K562 (cell line): Measurements from ENCODE around the gene TBL1XR1. TPM values are rescaled to one million over a fixed set of nuclear protein-coding genes. Genes with fewer than 3 reads are reported as not detected.

Source experiments
- ATAC-seq: fragments of 200-7000 bp; cut with Tn5 transposase; 3 replicates; pipeline ENCODE4 v1.9.1; 2020; ENCODE audit warnings: moderate library complexity
- BruUV-seq: library from RNA; stranded (reverse); fragments of 400-500 nt; replicated peaks from 2 replicates; lab custom pipeline; 2021; lab: Mats Ljungman, UMichigan
- CTCF ChIA-PET: fragments of 300-600 bp; formaldehyde crosslinking; extraction: SDS; loops from one replicate; lab custom pipeline; 2021; ENCODE audit warnings: low intra/inter-chr PET ratio; lab: Yijun Ruan, JAX
- POLR2A ChIA-PET: fragments of 300-600, 350-650 bp; sonication (Branson Sonifier 250); formaldehyde crosslinking; extraction: SDS; loops from one replicate; lab custom pipeline; 2021; ENCODE audit warnings: antibody characterized with exemption, inconsistent platforms; lab: Yijun Ruan, JAX
- DNase-seq, 4 experiments: peaks; one replicate each; pipeline versions ENCODE4 v3.0.0 to v3.0.0-alpha.2; 2011 to 2018; ENCODE audit warnings: low spot score in 3 of 4, mixed read lengths in 3 of 4; ENCODE audit errors: extremely low read depth in 1 of 4
- FAIRE-seq: peaks from 2 replicates; lab custom pipeline; 2011; peaks lifted over from hg19 to GRCh38; lab: Jason Lieb, UNC
- H2AFZ ChIP-seq: 2 replicates; pipeline ENCODE4 v1.6.0; 2011; ENCODE audit warnings: low read depth, low read length, control low read depth, inconsistent platforms
- H3K27ac ChIP-seq: fragments of 200-600 bp; 3 replicates; pipeline ENCODE4 v1.8.0; 2011; ENCODE audit warnings: low read depth, mild to moderate bottlenecking, control low read depth, inconsistent platforms, low read length, moderate library complexity, mixed read lengths; ENCODE audit errors: extremely low read depth
- H3K27me3 ChIP-seq, 2 experiments: fragments of 300-600 bp in 1 of 2; 2 replicates in 1 of 2; 3 replicates in 1 of 2; pipeline versions ENCODE4 v1.6.0 to v1.8.0; 2011; ENCODE audit warnings: inconsistent platforms in 2 of 2, low read length in 2 of 2, mild to moderate bottlenecking in 1 of 2, mixed read lengths in 1 of 2, moderate library complexity in 1 of 2; ENCODE audit not compliant: control insufficient read depth in 2 of 2, insufficient read depth in 2 of 2
- H3K36me3 ChIP-seq: fragments of 300-600 bp; 3 replicates; pipeline ENCODE4 v1.8.0; 2011; ENCODE audit warnings: mild to moderate bottlenecking, low read length, inconsistent platforms; ENCODE audit not compliant: control insufficient read depth, insufficient read depth
- H3K4me1 ChIP-seq, 2 experiments: fragments of 200-600 bp in 1 of 2; replicated peaks in 1 of 2; 2 replicates in 1 of 2; 3 replicates in 1 of 2; pipeline versions ENCODE4 v1.5.1 to v1.8.0; 2011; ENCODE audit warnings: inconsistent platforms in 2 of 2, low read length in 2 of 2, mild to moderate bottlenecking in 1 of 2, mixed read lengths in 1 of 2, moderate library complexity in 1 of 2; ENCODE audit not compliant: control insufficient read depth in 2 of 2, insufficient read depth in 2 of 2
- H3K4me2 ChIP-seq: 2 replicates; pipeline ENCODE4 v1.6.1; 2011; ENCODE audit warnings: low read length, control low read depth, inconsistent platforms, mixed read lengths; ENCODE audit not compliant: insufficient read depth
- H3K4me3 ChIP-seq: fragments of 200-600 bp; sonication (generic), shearing (Covaris generic); 2 replicates; pipeline ENCODE4 v1.5.1; 2016; ENCODE audit warnings: control low read depth, inconsistent platforms
- H3K79me2 ChIP-seq: fragments of 200-600 bp; 3 replicates; pipeline ENCODE4 v1.8.0; 2011; ENCODE audit warnings: low read length, inconsistent platforms; ENCODE audit not compliant: control insufficient read depth, insufficient read depth
- H3K9ac ChIP-seq, 2 experiments: 2 replicates each; pipeline versions ENCODE4 v1.6.0 to v1.6.1; 2011; ENCODE audit warnings: low read depth in 2 of 2, low read length in 2 of 2, control low read depth in 1 of 2, inconsistent platforms in 1 of 2, mild to moderate bottlenecking in 1 of 2, mixed read lengths in 1 of 2; ENCODE audit not compliant: insufficient read depth in 1 of 2
- H3K9me1 ChIP-seq: one replicate; pipeline ENCODE4 v1.6.0; 2011; ENCODE audit warnings: inconsistent platforms, mild to moderate bottlenecking, low read length, moderate library complexity; ENCODE audit not compliant: control insufficient read depth, insufficient read depth
- H3K9me3 ChIP-seq: replicated peaks from 2 replicates; pipeline ENCODE4 v1.5.1; 2011; ENCODE audit warnings: low read depth, low read length, inconsistent platforms; ENCODE audit not compliant: control insufficient read depth, insufficient read depth
- H4K20me1 ChIP-seq: replicated peaks from 2 replicates; pipeline ENCODE4 v1.6.1; 2011; ENCODE audit warnings: low read length, inconsistent platforms, mixed read lengths; ENCODE audit not compliant: control insufficient read depth, insufficient read depth
- MEIS2 ChIP-seq: fragments of 450-650 bp; IDR thresholded peaks from 2 replicates; pipeline ENCODE4 v1.6.1; 2014; ENCODE audit warnings: mild to moderate bottlenecking; ENCODE audit not compliant: partially characterized antibody
- NKRF ChIP-seq: fragments of 450-650 bp; IDR thresholded peaks from 2 replicates; pipeline ENCODE4 v1.6.1; 2016; ENCODE audit warnings: borderline replicate concordance
- SMARCA4 ChIP-seq: fragments of 450-650 bp; IDR thresholded peaks from 2 replicates; pipeline ENCODE4 v1.6.1; 2016
- SOX6 ChIP-seq: fragments of 450-650 bp; IDR thresholded peaks from 2 replicates; pipeline ENCODE4 v1.6.1; 2014; ENCODE audit warnings: mild to moderate bottlenecking
- WGBS: fragments of 100-300 bp; shearing (Covaris generic); methylation state at CpG from one replicate; pipeline ENCODE4 v1.1.6; 2016; ENCODE audit warnings: low coverage, mixed read lengths; ENCODE audit not compliant: insufficient coverage; ENCODE audit errors: missing lambda C conversion rate; 5-methylcytosine and 5-hydroxymethylcytosine counted together
- in situ Hi-C: fragments of 300-500 bp; cut with MboI; formaldehyde crosslinking; loops from 4 replicates; pipeline ENCODE4 v1.15.0; 2018; ENCODE audit warnings: inconsistent platforms, mixed read lengths
- intact Hi-C: fragments of 100-400 bp; cut with micrococcal nuclease; formaldehyde crosslinking; loops from 2 replicates; pipeline ENCODE4 v1.14.2; 2022
- polyA plus RNA-seq, 8 experiments: library from polyadenylated mRNA; depleted of rRNA in 4 of 8; stranded (reverse) in 5 of 8; unstranded in 3 of 8; fragments of >200 nt; fragmentation: Nextera tagmentation in 2 of 8; fragmentation: Illumina TruSeq in 1 of 8; extraction: Ambion mirVana in 2 of 8; extraction: Trizol in 1 of 8; gene quantifications; 2 replicates each; pipeline versions ENCODE4 v1.2.1 to v1.2.3, GENCODE V29; 2011 to 2014; ENCODE audit warnings: inconsistent platforms in 1 of 8, missing spikeins in 1 of 8
- total RNA-seq, 7 experiments: library from RNA; depleted of rRNA in 6 of 7; stranded (reverse); fragments of >200 nt in 6 of 7; fragmentation: Illumina TruSeq in 2 of 7; extraction: Trizol in 2 of 7; gene quantifications; 2 replicates each; pipeline versions ENCODE4 v1.2.1 to v1.2.3, GENCODE V29; 2011 to 2021; ENCODE audit warnings: low replicate concordance in 1 of 7
- TF ChIP-seq, protein P1 (sequence below): fragments of 450-650 bp; IDR thresholded peaks from 2 replicates; pipeline ENCODE4 v1.6.1; 2016

Gene TBL1XR1
- total and polyA plus RNA-seq, 9 of the 15 experiments (the other 6 are each of a cell fraction or from before 2014, with no cell fraction given) = 19.6 to 171 (median 83.3) TPM

- H3K4me2 ChIP-seq = peak overlapping the region; percentile 56
- peaks cover 6% of the 10 kb centered on the region for H3K9me1 ChIP-seq
- no TSS peak for BruUV-seq
- peaks cover 11% of the 10 kb centered on the region; the same call in 1 of the 3 replicates for H3K36me3 ChIP-seq
- FAIRE-seq = no peak
- H3K27ac ChIP-seq = peak overlapping the region; percentile 51
- H3K9ac ChIP-seq = peak overlapping the region; percentile 18 to 70; a peak in 3 of 4 replicates
- in situ Hi-C loops (no loop called here), intact Hi-C loops (loop anchor here (2.0 to 10.0 kb wide), 2 partner anchors 15 to 215 kb away; no protein-coding TSS in a partner anchor)
- peaks cover 100% of the 10 kb centered on the region for H3K79me2 ChIP-seq
- peaks cover 46% of the 10 kb centered on the region for H4K20me1 ChIP-seq
- ChIA-PET POLR2A (interaction anchor here (0.6 to 2.8 kb wide), 8 partner anchors 9 to 128 kb away, joined by 3 to 18 read pairs (median 8); no protein-coding TSS in a partner anchor), CTCF (no interaction called here)
- DNase-seq = peak in 1 of 4 experiments; percentile 39
- H3K9me3 ChIP-seq = no peaks in the 10 kb centered on the region
- 29% methylated on average over 10 of the region's 10 CpGs for WGBS
- H3K4me3 ChIP-seq = no peak overlapping the region; the same call in 1 of the 2 replicates
- no peaks in the 10 kb centered on the region for H3K27me3 ChIP-seq
- no peak overlapping the region for H2AFZ ChIP-seq
- ATAC-seq = peak; percentile 11
- peaks cover 28 to 34% of the 10 kb centered on the region in 2 experiments; a peak in 4 of 5 replicates for H3K4me1 ChIP-seq
- TF ChIP-seq MEIS2 (peak; percentile 35), NKRF (0 out of 2 replicates have a peak, but pooled peaks have one; percentile 45), SMARCA4 (peak; percentile 60; the same call in 1 of the 2 replicates), SOX6 (peak; percentile 42; the same call in 1 of the 2 replicates)
- TF ChIP-seq, protein P1, sequence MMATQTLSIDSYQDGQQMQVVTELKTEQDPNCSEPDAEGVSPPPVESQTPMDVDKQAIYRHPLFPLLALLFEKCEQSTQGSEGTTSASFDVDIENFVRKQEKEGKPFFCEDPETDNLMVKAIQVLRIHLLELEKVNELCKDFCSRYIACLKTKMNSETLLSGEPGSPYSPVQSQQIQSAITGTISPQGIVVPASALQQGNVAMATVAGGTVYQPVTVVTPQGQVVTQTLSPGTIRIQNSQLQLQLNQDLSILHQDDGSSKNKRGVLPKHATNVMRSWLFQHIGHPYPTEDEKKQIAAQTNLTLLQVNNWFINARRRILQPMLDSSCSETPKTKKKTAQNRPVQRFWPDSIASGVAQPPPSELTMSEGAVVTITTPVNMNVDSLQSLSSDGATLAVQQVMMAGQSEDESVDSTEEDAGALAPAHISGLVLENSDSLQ = peak; percentile 14; the same call in 1 of the 2 replicates
Observed at GRCh38 chr3:177179281-177180067, 17.8 kb downstream of the TBL1XR1 start.
